Suprapubic skin (tissue), 4 donors: ENCODE results near the gene ZNF423. TPM values are rescaled to one million over a fixed set of nuclear protein-coding genes. Genes with fewer than 3 reads are reported as not detected.
A peak's percentile ranks its signal among the peaks of the same experiment; 100 is the strongest.

ENCODE experiments used
- DNase-seq, 2 donors: peaks; one replicate each; pipeline ENCODE4 v3.0.0-alpha.2; 2019; ENCODE audit warnings: low spot score in 2 of 2
- H3K27ac ChIP-seq: fragments of 200-600 bp; sonication (generic); one replicate; pipeline ENCODE4 v1.5.1; 2019
- H3K27me3 ChIP-seq: fragments of 200-600 bp; sonication (generic); one replicate; pipeline ENCODE4 v1.5.1; 2019
- H3K36me3 ChIP-seq: fragments of 200-600 bp; sonication (generic); one replicate; pipeline ENCODE4 v1.5.1; 2019
- H3K4me1 ChIP-seq: fragments of 200-600 bp; sonication (generic); one replicate; pipeline ENCODE4 v1.5.1; 2019
- H3K4me3 ChIP-seq: fragments of 200-600 bp; sonication (generic); one replicate; pipeline ENCODE4 v1.5.1; 2019; ENCODE audit warnings: mild to moderate bottlenecking
- H3K9me3 ChIP-seq: fragments of 200-600 bp; sonication (generic); one replicate; pipeline ENCODE4 v1.5.1; 2019
- CTCF ChIP-seq, 2 donors: fragments of 200-600 bp in 1 of 2; fragments of 450-650 bp in 1 of 2; sonication (generic) in 1 of 2; IDR thresholded peaks; one replicate each; pipeline ENCODE4 v1.5.1; 2016 to 2019; ENCODE audit warnings: antibody characterized with exemption in 2 of 2, mild to moderate bottlenecking in 1 of 2, moderate library complexity in 1 of 2
- EP300 ChIP-seq: sonication (generic); formaldehyde crosslinking; IDR thresholded peaks from one replicate; pipeline ENCODE4 v1.6.1; 2017; ENCODE audit warnings: antibody characterized with exemption
- POLR2A ChIP-seq, 2 donors: fragments of 450-650 bp; IDR thresholded peaks; one replicate each; pipeline ENCODE4 v1.6.1; 2017; ENCODE audit warnings: antibody characterized with exemption in 2 of 2, mild to moderate bottlenecking in 2 of 2, moderate library complexity in 2 of 2
- POLR2AphosphoS5 ChIP-seq, 3 donors: sonication (generic); formaldehyde crosslinking; IDR thresholded peaks; one replicate each; pipeline ENCODE4 v1.6.1; 2017; ENCODE audit warnings: antibody characterized with exemption in 3 of 3
- WGBS: methylation state at CpG from one replicate; pipeline ENCODE4 v1.1.5; 2018; 5-methylcytosine and 5-hydroxymethylcytosine counted together
- total RNA-seq, 4 donors: library from RNA; depleted of rRNA; stranded (reverse); fragments of >200 nt; gene quantifications; one replicate each; pipeline ENCODE4 v1.1.0, GENCODE V29; 2016

Gene ZNF423
- total RNA-seq, 4 donors from 2014 or later: 1.3 to 5.3 (median 1.9) TPM

DNA sequence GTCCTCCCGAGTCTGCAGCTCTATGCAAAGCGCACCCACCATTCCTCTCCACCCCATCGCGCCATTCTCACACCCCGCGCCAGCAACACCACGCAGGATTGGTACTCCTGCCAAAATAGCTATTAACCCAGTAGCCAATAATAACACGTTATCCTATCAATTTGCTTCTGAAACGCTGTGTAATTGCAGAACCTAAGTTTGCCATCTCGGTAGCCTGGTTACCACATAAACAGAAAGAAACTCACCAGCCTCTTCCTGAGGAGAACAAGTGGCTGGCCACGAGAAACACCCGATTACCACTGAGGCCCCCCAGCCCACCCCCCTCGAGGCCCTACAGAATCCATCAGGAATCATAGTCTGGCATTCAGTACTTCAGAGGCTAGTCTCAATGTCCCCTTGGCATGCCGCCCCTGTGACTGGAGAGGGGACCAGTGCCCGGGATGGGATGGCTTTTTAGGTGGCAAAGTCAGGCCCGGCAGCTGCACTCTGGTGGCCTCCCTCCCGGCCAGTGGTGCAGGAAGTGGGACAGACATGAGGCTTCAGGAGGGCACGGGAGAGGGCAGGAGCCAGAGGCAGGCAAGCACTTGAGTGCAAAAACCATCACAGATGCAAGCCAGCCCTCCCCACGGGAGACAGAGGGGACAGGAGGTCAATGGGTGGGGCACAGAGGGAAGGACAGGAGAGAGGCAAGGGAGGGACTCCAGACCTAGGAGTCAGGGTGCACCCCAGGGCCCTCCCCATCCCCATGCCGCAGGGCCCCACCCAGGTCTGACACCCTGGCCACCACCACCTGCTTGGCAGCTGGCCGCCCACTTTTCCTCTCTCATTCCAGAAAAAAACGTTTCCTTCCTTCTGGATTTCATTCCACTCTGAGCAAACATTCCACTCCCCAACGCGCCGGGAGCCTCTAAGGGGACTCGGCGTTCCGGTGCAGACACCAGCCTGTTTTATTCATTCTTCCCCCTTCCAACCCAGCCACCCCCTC, 192.5 kb downstream of the ZNF423 start:
- Histone ChIP-seq H3K36me3 (no peaks in the 10 kb centered on the region), H3K9me3 (no peaks in the 10 kb centered on the region), H3K4me3 (peak overlapping the region; percentile 26), H3K4me1 (peaks cover 28% of the 10 kb centered on the region), H3K27me3 (no peaks in the 10 kb centered on the region), H3K27ac (peak overlapping the region; percentile 81)
- no peak for DNase-seq
- 45% methylated on average over 27 of the region's 28 CpGs for WGBS
- TF ChIP-seq EP300 (no peak), POLR2A (IDR thresholded peaks at IDR 0.05) (no peak), POLR2AphosphoS5 (IDR thresholded peaks at IDR 0.05) (no peak), CTCF (IDR thresholded peaks at IDR 0.05) (no peak)

GRCh38 chr16:49662569-49662968, 193.3 kb downstream of the ZNF423 start:
- WGBS: 77% methylated on average over 4 of the region's 4 CpGs
- TF ChIP-seq CTCF (IDR thresholded peaks at IDR 0.05): no peak
- TF ChIP-seq POLR2A (IDR thresholded peaks at IDR 0.05): no peak
- no peak for TF ChIP-seq EP300
- TF ChIP-seq POLR2AphosphoS5 (IDR thresholded peaks at IDR 0.05): no peak

DNA sequence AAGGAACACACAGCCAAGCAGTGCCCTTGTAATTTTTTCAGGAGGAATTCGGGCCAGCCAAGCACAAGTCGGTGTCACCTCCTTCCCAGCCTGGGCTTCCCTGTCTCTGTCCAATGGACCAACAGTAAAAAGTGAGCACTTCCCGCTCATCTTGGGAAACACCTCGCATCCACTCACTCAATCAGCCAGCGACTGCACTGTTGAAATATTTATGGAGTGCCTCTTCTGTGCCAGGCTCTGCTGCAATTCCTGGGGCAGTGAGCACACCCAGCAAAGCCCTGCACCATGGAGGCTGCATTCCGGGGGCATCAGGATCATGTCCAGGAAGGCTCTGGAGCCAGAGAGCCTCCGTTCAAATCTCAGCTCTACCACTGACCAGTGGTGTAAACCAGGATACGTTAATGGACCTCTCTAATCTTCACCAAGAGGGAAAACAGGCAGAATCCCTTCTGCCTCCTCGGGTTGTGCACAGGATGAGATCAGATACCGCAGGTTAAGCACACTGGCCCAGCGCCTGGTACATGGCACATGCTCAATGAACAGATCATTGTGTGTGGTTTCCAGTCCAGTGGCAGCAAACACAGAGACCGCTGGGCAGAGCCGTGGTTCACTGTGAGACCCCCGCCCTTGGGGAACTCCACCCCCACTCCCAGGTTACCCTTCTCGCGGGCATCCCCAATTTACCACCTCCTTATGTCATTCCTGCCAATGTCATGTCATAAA, 194.3 kb downstream of the ZNF423 start:
- 78% methylated on average over 11 of the region's 16 CpGs for WGBS
- no peak for TF ChIP-seq EP300
- TF ChIP-seq POLR2AphosphoS5 (IDR thresholded peaks at IDR 0.05): no peak
- no peak for TF ChIP-seq CTCF (IDR thresholded peaks at IDR 0.05)
- no peak for TF ChIP-seq POLR2A (IDR thresholded peaks at IDR 0.05)

More at GRCh38 chr16:49662569-49662968, 193.3 kb downstream of the ZNF423 start:
- H3K27ac ChIP-seq: no peak overlapping the region
- no peak overlapping the region for H3K4me3 ChIP-seq
- H3K4me1 ChIP-seq: peaks cover 28% of the 10 kb centered on the region
- H3K27me3 ChIP-seq: no peaks in the 10 kb centered on the region
- no peaks in the 10 kb centered on the region for H3K36me3 ChIP-seq
- H3K9me3 ChIP-seq: no peaks in the 10 kb centered on the region
- DNase-seq: no peak

DNA sequence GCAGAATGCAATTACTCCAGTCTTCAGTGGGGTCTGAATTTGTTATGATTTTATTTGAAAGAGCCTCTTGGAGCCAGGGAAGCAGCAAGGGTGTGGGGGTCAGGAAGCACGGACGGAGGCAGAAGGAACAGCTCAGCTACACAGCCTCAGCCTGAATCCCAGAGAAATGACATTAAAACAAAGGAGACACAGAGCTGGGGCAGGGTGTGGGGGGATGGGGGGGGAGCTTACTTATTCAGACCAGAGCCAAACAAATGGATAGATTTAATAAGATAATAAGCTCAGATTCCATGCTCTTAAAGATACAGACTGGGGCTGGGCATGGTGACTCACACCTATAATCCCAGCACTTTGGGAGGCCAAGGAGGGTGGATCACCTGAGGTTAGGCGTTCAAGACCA, 195.3 kb downstream of the ZNF423 start:
- H3K27ac ChIP-seq: no peak overlapping the region
- TF ChIP-seq CTCF (IDR thresholded peaks at IDR 0.05): no peak
- no peak for TF ChIP-seq POLR2A (IDR thresholded peaks at IDR 0.05)
- TF ChIP-seq POLR2AphosphoS5 (IDR thresholded peaks at IDR 0.05): no peak
- TF ChIP-seq EP300: no peak
- H3K36me3 ChIP-seq: no peaks in the 10 kb centered on the region
- H3K4me3 ChIP-seq: no peak overlapping the region
- H3K27me3 ChIP-seq: no peaks in the 10 kb centered on the region
- no peaks in the 10 kb centered on the region for H3K9me3 ChIP-seq
- DNase-seq: no peak
- 85% methylated on average over 3 of the region's 3 CpGs for WGBS
- H3K4me1 ChIP-seq: peaks cover 28% of the 10 kb centered on the region

More for the DNA sequence above, 194.3 kb downstream of the ZNF423 start:
- Histone ChIP-seq H3K27ac (no peak overlapping the region), H3K27me3 (no peaks in the 10 kb centered on the region), H3K9me3 (no peaks in the 10 kb centered on the region), H3K4me1 (peaks cover 28% of the 10 kb centered on the region), H3K4me3 (no peak overlapping the region), H3K36me3 (no peaks in the 10 kb centered on the region)
- DNase-seq: no peak

GRCh38 chr16:49659356-49659755, 196.6 kb downstream of the ZNF423 start:
- no peak for TF ChIP-seq POLR2A (IDR thresholded peaks at IDR 0.05)
- TF ChIP-seq EP300: no peak
- TF ChIP-seq POLR2AphosphoS5 (IDR thresholded peaks at IDR 0.05): no peak
- no peak for TF ChIP-seq CTCF (IDR thresholded peaks at IDR 0.05)
- no peaks in the 10 kb centered on the region for H3K27me3 ChIP-seq
- DNase-seq: no peak
- H3K4me3 ChIP-seq: no peak overlapping the region
- WGBS: 88% methylated on average over 9 of the region's 10 CpGs
- no peaks in the 10 kb centered on the region for H3K36me3 ChIP-seq
- no peak overlapping the region for H3K27ac ChIP-seq
- H3K9me3 ChIP-seq: no peaks in the 10 kb centered on the region
- peaks cover 22% of the 10 kb centered on the region for H3K4me1 ChIP-seq
